Subcutaneous adipose tissue (tissue), 4 donors: ENCODE results near the gene SLIT1. TPM values are rescaled to one million over a fixed set of nuclear protein-coding genes. Genes with fewer than 3 reads are reported as not detected.

ENCODE experiments used
- total RNA-seq, 4 donors: library from RNA; depleted of rRNA; stranded (reverse); fragments of >200 nt; gene quantifications; one replicate each; pipeline ENCODE4 v1.1.0, GENCODE V29; 2016
- TF ChIP-seq, protein P1 (sequence below): fragments of 450-650 bp; IDR thresholded peaks from one replicate; pipeline ENCODE4 v1.5.1; 2016; ENCODE audit warnings: low read depth, mild to moderate bottlenecking, control low read depth, antibody characterized with exemption, moderate library complexity

Gene SLIT1
- total RNA-seq, 4 donors from 2014 or later: 0.19 to 0.44 (median 0.33) TPM; not detected in 1

GRCh38 chr10:97159646-97160305, 26.0 kb downstream of the SLIT1 start:
- TF ChIP-seq, protein P1, sequence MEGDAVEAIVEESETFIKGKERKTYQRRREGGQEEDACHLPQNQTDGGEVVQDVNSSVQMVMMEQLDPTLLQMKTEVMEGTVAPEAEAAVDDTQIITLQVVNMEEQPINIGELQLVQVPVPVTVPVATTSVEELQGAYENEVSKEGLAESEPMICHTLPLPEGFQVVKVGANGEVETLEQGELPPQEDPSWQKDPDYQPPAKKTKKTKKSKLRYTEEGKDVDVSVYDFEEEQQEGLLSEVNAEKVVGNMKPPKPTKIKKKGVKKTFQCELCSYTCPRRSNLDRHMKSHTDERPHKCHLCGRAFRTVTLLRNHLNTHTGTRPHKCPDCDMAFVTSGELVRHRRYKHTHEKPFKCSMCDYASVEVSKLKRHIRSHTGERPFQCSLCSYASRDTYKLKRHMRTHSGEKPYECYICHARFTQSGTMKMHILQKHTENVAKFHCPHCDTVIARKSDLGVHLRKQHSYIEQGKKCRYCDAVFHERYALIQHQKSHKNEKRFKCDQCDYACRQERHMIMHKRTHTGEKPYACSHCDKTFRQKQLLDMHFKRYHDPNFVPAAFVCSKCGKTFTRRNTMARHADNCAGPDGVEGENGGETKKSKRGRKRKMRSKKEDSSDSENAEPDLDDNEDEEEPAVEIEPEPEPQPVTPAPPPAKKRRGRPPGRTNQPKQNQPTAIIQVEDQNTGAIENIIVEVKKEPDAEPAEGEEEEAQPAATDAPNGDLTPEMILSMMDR: no peak

DNA sequence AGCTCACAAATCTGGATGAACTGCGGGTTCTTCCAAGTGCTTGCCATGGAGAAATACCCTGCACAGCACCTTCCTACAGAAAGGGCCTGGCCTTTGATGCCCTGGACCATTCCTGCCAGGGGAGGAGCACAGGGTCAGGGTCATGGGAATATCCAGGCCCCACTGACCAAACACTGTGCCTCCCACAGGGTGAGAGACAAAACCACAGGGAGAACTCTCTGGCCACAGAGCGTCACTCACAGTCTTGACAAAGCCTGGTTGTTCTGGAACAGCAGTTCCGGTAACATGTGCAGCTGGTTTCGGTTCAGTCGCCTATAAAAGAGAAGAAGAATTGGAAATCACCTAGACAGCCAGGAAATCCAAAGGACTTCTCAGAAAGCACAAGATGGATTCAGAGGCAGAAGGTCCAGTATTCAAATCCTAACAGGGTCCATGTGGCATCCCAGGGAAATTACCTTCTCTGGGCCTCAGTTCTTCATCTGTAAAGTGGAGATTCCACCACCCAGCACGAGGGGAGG, 28.1 kb downstream of the SLIT1 start:
- TF ChIP-seq, protein P1: no peak

DNA sequence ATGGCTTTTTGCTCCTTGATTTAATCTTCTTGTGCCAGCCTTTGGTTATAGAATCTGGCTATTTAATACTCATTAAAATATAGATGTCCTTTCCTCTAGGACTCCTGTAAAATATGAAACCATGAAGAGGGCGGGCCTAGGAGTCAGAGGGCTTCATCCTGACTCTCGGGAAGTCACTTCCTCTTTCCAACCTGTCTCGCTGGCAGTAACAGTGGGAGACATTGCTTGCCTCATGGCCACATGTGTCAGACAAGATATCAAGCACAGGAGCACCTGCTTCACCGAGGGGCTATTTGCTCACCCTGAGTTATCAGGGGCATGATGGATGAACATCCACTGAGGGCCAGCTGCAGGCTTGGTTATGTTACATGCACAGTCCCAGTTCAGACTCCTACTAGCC, 31.0 kb downstream of the SLIT1 start:
- TF ChIP-seq, protein P1: no peak

DNA sequence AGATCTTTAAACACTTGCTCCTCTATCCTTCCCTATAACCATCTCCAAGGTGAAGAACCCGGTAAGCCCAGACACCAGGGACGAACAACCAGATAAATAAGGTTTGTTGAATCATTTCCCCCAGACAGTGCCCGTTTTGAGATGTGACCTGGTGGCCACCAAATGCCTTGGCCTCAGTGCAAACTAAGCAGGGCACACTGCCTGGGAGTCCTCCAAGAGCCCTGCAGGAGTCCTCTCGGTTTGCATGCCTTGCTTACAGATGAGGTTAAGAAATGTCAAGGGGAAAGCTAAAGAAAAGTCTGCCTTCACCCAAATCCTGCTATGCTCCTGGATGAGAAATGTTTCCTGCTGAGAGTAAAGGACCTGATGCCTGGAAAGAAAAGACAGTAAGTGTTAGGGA, 31.6 kb downstream of the SLIT1 start:
- TF ChIP-seq, protein P1: no peak

GRCh38 chr10:97153270-97153850, 32.4 kb downstream of the SLIT1 start:
- TF ChIP-seq, protein P1: no peak

- TF ChIP-seq, protein P1: no peak
These were observed 34.3 kb downstream of the SLIT1 start for GRCh38 chr10:97151307-97151914.

- TF ChIP-seq, protein P1: no peak
These were observed 35.1 kb downstream of the SLIT1 start for GRCh38 chr10:97150616-97151015.
